C1 segment of cervical spinal cord (tissue), 14 donors: ENCODE data around the gene PIAS3.

Source experiments
- DNase-seq, 14 donors: peaks; one replicate each; lab custom pipeline; 2025; lab: John Stamatoyannopoulos, UW

The PIAS3 gene

DNA sequence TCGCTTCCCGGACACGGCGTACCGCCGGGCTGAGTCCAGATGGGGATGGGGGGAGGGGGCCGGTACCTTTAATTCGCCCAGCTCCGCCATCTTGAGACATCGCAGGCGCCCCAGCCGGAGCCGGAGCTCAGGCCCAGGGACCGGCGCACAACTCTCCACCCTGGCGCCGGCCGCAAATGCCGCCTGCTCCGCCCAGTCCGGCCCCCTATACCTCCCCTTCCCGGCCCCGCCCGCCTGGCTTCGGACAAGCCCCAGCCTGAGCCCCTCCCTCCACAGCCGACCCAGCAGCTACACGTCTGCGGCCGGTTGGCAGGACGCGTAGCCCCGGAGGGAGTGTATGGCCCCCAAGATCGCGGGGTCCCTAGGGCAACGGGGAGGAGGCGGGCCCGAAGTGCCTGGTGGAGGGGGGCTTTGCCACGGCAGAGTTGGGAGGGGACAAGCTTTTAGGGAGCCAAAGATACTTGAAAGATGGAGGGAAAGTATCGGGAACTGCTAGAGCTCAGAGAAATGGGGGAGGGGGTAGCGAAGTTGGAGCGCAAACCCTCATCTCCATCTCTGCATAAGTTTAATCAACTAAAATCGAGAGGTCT, at the start of gene PIAS3:
Gene PIAS3, minus strand, starts transcription at position 181 of the 590 bp plus-strand sequence. Its CDS starts 91 bp downstream, at position 90.
- DNase-seq, result peak; percentile 37 to 95 (median 84)

- no peak for DNase-seq
These were observed 49.8 kb upstream of the PIAS3 start for GRCh38 chr1:145908653-145909052.

- no peak for DNase-seq
These were observed 48.3 kb upstream of the PIAS3 start for GRCh38 chr1:145906954-145907753.

GRCh38 chr1:145901312-145902021, 42.6 kb upstream of the PIAS3 start:
- no peak for DNase-seq

DNA sequence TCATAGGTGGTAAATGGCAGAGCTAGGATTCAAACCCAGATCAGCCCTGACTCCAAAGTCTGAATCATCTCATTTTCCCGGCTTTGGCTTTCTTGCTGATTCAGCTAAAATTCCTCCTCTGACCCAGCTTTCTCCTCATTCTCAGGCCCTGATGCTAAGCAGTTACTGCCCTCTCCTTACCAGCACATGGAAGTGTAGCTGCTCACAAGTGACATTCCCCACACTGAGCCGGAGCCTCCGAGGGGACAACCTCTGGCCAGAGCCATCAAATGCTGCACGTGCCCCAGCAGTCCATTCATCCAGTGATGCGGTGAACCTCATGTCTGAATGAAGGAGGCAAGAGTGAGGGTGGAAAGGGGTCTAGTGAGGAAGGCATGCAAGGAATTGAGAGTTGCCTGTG, 39.9 kb upstream of the PIAS3 start:
- no peak for DNase-seq

- DNase-seq, result no peak
These were observed 39.1 kb upstream of the PIAS3 start for GRCh38 chr1:145897969-145898368.

DNA sequence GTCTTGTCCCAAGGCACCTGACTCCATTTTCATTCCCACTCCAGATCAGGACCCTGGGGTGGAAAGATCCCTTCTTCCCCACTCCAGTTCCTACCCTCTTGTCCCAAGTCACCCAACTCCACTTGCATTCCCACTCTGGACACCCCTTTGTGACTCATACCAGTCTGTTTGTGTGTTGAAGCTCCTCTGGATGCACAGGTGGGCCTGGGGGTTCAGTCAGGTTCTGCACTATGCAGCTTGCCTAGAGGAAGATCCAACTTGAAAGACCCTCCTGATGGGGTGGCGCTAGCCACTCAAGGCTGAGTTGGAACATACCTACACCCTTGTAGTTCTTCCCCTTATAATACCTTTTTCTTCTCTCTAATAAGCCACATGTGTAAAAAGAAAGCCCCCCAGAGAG, 36.6 kb upstream of the PIAS3 start:
- no peak for DNase-seq

GRCh38 chr1:145893306-145894055, 34.6 kb upstream of the PIAS3 start:
- no peak for DNase-seq

- peak in 1 of 14 donors; percentile 22 for DNase-seq
These were observed 33.7 kb upstream of the PIAS3 start for GRCh38 chr1:145892486-145893087.

DNA sequence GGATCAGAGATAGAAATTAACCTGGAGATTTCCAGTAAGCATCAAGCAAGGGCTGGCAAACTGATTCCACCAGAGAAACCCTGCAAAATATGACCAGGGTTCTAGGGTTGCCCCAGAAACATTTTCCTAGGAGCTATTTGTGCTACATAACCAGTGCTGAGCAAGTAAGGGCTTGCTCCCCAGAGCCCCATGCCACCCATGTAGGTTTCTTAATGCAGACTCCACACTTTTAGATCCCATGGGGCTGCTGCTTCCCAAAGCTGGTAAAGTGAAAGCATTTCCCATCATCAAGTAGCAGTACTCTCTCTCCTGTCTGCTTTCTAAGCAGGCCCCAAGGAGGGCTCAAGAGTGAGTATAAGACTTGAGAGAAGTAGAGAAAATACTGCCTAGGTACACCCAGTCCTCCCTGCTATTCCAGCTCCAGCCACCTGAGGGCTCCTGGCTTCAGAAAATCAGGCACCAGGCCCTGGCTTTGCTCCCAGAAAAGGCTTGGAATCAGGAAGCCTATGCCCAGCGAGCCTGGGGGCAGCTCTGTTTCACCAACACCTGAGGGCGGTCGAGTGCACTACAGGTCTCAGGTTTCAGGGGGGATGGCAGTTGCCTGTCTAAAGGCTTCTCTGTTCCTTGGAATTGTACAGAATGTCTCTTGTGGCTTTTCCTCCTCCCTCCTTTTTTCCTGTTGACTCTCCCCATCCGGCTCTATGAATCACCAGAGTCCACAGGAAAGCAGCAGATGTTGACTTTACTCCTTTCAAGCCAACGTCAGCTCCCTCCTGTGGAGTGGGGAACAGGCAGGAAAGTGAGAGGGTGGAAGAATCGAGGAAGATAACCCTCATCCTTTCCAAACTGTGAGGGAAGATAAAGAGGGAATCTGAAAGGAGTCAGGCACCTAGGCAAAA, 33.0 kb upstream of the PIAS3 start:
- peak in 13 of 14 donors; percentile 31 to 92 (median 82) for DNase-seq

GRCh38 chr1:145891143-145891542, 32.3 kb upstream of the PIAS3 start:
- no peak for DNase-seq

DNA sequence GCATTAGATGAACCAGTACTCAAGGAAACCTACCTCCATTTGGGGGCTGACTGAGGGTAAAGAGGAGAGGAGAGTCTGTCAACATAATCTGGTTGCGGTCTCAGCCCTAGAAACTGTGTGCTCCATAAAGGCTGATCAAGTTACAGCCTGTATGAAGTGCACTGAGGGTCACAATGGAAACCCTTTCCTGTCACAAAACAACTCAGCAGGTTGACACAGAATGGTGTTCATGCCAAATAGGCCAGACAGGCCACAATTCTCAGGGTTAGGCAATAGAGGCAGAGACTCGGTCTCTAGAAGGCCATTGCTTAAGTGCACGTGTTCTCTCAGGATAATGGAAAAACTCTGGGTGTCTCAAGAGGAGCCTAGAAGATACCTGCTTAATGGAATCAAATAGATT, 30.8 kb upstream of the PIAS3 start:
- no peak for DNase-seq

- no peak for DNase-seq
These were observed 28.8 kb upstream of the PIAS3 start for GRCh38 chr1:145887631-145888030.

DNA sequence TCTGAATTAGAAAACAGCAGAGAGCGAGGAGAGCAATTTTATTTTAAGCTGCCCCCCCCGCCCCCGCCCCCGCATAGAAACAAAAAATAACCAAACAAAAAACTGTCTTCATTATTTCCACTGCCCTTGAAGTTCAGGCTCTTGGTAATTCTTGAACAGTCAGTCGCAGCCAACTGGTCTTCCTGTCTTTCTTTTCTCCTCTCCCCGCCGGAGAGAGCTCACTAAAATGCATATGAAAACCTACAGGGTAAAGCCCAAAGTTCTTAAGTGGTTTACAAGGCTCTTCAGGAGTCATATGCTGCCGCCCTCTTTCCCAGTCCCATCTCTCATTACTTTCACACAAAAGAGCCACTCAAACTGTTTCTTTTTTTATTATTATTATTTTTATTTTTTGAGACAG, 27.9 kb upstream of the PIAS3 start:
- DNase-seq, result no peak

GRCh38 chr1:145886390-145886789, 27.5 kb upstream of the PIAS3 start:
- DNase-seq, result no peak

DNA sequence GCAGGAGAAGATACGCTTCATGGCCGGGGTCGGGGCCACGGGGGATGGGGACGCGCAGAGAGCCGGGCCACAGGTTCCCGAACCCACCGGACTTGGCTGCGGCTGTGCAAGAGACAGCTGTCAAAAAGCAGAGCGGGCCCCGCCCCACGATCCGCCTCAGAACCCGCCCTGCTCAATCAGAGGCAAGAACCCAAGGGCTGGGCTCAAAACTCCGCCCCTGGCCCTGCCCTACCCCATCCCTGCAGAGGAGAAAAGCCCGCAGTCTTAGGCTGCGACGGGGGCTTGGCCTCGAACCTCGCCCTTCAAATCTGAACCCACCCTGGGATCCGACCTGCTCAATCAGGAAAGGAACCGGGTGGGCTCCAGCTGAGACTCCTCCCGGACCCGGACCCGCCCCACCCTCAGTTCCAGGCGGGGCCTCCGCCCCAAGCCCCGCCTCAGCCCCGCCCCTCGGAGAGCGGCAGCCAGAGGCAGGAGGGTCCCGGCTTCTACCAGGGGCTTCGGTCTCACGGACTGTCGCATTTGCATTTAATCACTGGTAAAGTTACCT, 26.9 kb upstream of the PIAS3 start, which contains the start of gene ANKRD35:
Gene ANKRD35, minus strand, starts transcription at position 129 of the 550 bp plus-strand sequence. Its CDS starts 108 bp downstream, at position 21.
- DNase-seq, result peak in 13 of 14 donors; percentile 18 to 81 (median 63)

DNA sequence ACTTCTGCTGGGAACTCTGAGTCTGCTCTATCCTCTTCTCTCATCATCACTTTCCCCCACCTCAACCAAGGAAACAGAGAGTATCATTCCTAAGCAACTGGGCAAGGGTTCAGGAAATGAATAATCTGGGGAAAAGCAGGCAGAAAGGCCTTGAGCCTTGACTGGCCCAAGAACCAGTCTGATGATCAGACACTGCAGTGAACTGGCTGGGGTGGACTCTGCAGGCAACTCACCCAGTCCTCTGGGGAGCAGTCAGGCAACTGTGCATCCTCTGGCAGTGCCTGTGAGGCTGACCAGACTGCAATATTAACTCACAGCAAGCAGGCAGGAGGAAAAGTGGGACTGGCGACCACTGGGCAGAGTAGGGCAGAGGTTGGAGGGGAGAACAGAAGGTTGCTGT, 25.8 kb upstream of the PIAS3 start:
- no peak for DNase-seq

DNA sequence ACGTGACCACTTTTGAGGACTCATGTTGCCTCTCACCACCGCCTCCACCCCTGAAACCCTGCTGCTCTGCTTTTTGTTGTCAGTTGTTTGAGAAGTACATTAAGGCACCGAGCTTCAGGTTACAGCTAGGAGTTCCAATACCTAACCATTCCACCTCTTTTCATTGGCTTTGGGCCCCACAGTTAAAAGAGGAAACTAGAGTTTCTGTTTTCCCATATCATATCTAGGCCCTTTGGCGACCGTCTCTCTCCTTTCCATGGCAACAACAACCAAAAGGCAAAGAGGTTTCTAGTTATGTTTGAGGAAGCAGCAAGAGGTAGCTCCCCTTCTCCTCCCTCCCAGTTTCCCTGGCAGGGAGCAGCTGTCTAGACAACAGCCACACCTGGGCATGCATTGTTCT, 20.9 kb upstream of the PIAS3 start:
- no peak for DNase-seq

GRCh38 chr1:145878724-145879123, 19.8 kb upstream of the PIAS3 start:
- DNase-seq, result no peak

DNA sequence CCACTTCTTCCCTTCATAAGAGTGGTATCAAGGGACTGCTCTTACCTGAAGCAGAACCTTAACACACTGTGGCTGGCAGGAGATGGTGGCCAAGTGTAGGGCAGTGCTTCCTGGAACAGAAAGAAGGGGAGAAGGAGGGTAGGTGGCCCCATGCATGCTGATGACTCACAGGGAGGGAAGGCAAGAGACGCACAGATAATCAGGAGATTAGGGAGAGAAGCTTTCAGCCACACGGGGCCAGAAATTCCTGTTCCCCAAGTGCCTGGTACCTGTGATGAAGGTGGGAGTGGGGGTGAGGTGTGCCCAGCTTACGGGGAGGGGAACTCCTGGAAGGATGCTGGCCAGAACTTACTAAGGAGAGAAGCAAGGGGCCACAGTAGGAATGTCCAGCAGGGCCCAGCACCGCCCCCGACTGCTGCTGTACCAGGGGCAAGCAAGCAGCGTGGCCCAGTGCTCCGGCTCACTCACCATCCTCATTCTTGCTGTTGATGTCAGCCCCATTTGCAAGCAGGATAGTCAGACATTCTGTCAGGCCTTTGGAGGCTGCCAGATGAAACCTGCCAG, 19.1 kb upstream of the PIAS3 start:
- DNase-seq, result no peak
